ENCODE measurements around the gene C4orf50. TPM values are rescaled to one million over a fixed set of nuclear protein-coding genes. Genes with fewer than 3 reads are reported as not detected.
A peak's percentile ranks its signal among the peaks of the same experiment; 100 is the strongest.

The C4orf50 gene
- total RNA-seq, 3 donors from 2014 or later: 0.03 to 0.11 (median 0.08) TPM

- DNase-seq (no peak), ATAC-seq (no peak)
- no peaks in the 10 kb centered on the region for H3K9me3 Mint-ChIP-seq
- peaks cover 46% of the 10 kb centered on the region for H3K27me3 Mint-ChIP-seq (ENCODE audit: low read depth)
- H3K4me3 Mint-ChIP-seq: no peak overlapping the region
- H3K36me3 Mint-ChIP-seq (ENCODE audit: insufficient read depth): no peaks in the 10 kb centered on the region
- H3K4me1 Mint-ChIP-seq (ENCODE audit: low read depth): no peaks in the 10 kb centered on the region
Measured at GRCh38 chr4:5882947-5883346, 135.3 kb downstream of the C4orf50 start.

GRCh38 chr4:5881340-5881739 lies 136.9 kb downstream of the C4orf50 start:
- H3K4me3 Mint-ChIP-seq: no peak overlapping the region
- DNase-seq (no peak), ATAC-seq (no peak)
- no peaks in the 10 kb centered on the region for H3K9me3 Mint-ChIP-seq
- no peaks in the 10 kb centered on the region for H3K4me1 Mint-ChIP-seq (ENCODE audit: low read depth)
- peaks cover 34% of the 10 kb centered on the region for H3K27me3 Mint-ChIP-seq (ENCODE audit: low read depth)
- H3K36me3 Mint-ChIP-seq (ENCODE audit: insufficient read depth): no peaks in the 10 kb centered on the region

- DNase-seq: no peak
- Mint-ChIP-seq H3K4me3 (no peak overlapping the region), H3K9me3 (no peaks in the 10 kb centered on the region), H3K36me3 (ENCODE audit: insufficient read depth) (no peaks in the 10 kb centered on the region), H3K4me1 (ENCODE audit: low read depth) (no peaks in the 10 kb centered on the region), H3K27me3 (ENCODE audit: low read depth) (peaks cover 23% of the 10 kb centered on the region)
- ATAC-seq: no peak
Measured at GRCh38 chr4:5878359-5878758, 139.9 kb downstream of the C4orf50 start.

GRCh38 chr4:5877392-5877791 lies 140.8 kb downstream of the C4orf50 start:
- H3K4me1 Mint-ChIP-seq (ENCODE audit: low read depth): no peaks in the 10 kb centered on the region
- no peaks in the 10 kb centered on the region for H3K36me3 Mint-ChIP-seq (ENCODE audit: insufficient read depth)
- ATAC-seq (no peak), DNase-seq (no peak)
- peaks cover 18% of the 10 kb centered on the region for H3K27me3 Mint-ChIP-seq (ENCODE audit: low read depth)
- H3K4me3 Mint-ChIP-seq: no peak overlapping the region
- no peaks in the 10 kb centered on the region for H3K9me3 Mint-ChIP-seq

GRCh38 chr4:5874811-5875449 lies 143.3 kb downstream of the C4orf50 start:
- ATAC-seq (no peak), DNase-seq (no peak)
- Mint-ChIP-seq H3K4me1 (ENCODE audit: low read depth) (no peaks in the 10 kb centered on the region), H3K27me3 (ENCODE audit: low read depth) (peaks cover 15% of the 10 kb centered on the region), H3K36me3 (ENCODE audit: insufficient read depth) (no peaks in the 10 kb centered on the region), H3K9me3 (no peaks in the 10 kb centered on the region), H3K4me3 (no peak overlapping the region)

GRCh38 chr4:5870701-5871100 lies 147.5 kb downstream of the C4orf50 start:
- H3K27me3 Mint-ChIP-seq (ENCODE audit: low read depth): peaks cover 7% of the 10 kb centered on the region
- ATAC-seq (no peak), DNase-seq (no peak)
- no peak overlapping the region for H3K4me3 Mint-ChIP-seq
- peaks cover 13% of the 10 kb centered on the region for H3K4me1 Mint-ChIP-seq (ENCODE audit: low read depth)
- no peaks in the 10 kb centered on the region for H3K9me3 Mint-ChIP-seq
- no peaks in the 10 kb centered on the region for H3K36me3 Mint-ChIP-seq (ENCODE audit: insufficient read depth)

- Mint-ChIP-seq H3K4me1 (ENCODE audit: low read depth) (peaks cover 13% of the 10 kb centered on the region), H3K36me3 (ENCODE audit: insufficient read depth) (no peaks in the 10 kb centered on the region), H3K4me3 (no peak overlapping the region), H3K9me3 (no peaks in the 10 kb centered on the region), H3K27me3 (ENCODE audit: low read depth) (peaks cover 7% of the 10 kb centered on the region)
- DNase-seq (no peak), ATAC-seq (no peak)
Measured at GRCh38 chr4:5869966-5870619, 148.1 kb downstream of the C4orf50 start.

- ATAC-seq: no peak
- Mint-ChIP-seq H3K27me3 (ENCODE audit: low read depth) (peaks cover 5% of the 10 kb centered on the region), H3K4me3 (no peak overlapping the region), H3K36me3 (ENCODE audit: insufficient read depth) (no peaks in the 10 kb centered on the region), H3K4me1 (ENCODE audit: low read depth) (peaks cover 15% of the 10 kb centered on the region), H3K9me3 (no peaks in the 10 kb centered on the region)
- no peak for DNase-seq
Measured at GRCh38 chr4:5867866-5868265, 150.4 kb downstream of the C4orf50 start.

GRCh38 chr4:5866841-5867813 lies 151.1 kb downstream of the C4orf50 start:
- Mint-ChIP-seq H3K36me3 (ENCODE audit: insufficient read depth) (no peaks in the 10 kb centered on the region), H3K4me1 (ENCODE audit: low read depth) (peaks cover 15% of the 10 kb centered on the region), H3K27me3 (ENCODE audit: low read depth) (peaks cover 7% of the 10 kb centered on the region), H3K9me3 (no peaks in the 10 kb centered on the region), H3K4me3 (no peak overlapping the region)
- no peak for ATAC-seq
- no peak for DNase-seq

GRCh38 chr4:5865896-5866599 lies 152.2 kb downstream of the C4orf50 start:
- ATAC-seq (no peak), DNase-seq (no peak)
- Mint-ChIP-seq H3K27me3 (ENCODE audit: low read depth) (peaks cover 9% of the 10 kb centered on the region), H3K9me3 (no peaks in the 10 kb centered on the region), H3K36me3 (ENCODE audit: insufficient read depth) (no peaks in the 10 kb centered on the region), H3K4me3 (no peak overlapping the region), H3K4me1 (ENCODE audit: low read depth) (peaks cover 15% of the 10 kb centered on the region)

GRCh38 chr4:5863461-5864113 lies 154.6 kb downstream of the C4orf50 start:
- H3K4me3 Mint-ChIP-seq: no peak overlapping the region

GRCh38 chr4:5858020-5858769 lies 160.0 kb downstream of the C4orf50 start:
- H3K9me3 Mint-ChIP-seq: no peaks in the 10 kb centered on the region

More at GRCh38 chr4:5863461-5864113, 154.6 kb downstream of the C4orf50 start:
- Mint-ChIP-seq H3K27me3 (ENCODE audit: low read depth) (peaks cover 7% of the 10 kb centered on the region), H3K4me1 (ENCODE audit: low read depth) (peaks cover 15% of the 10 kb centered on the region), H3K36me3 (ENCODE audit: insufficient read depth) (no peaks in the 10 kb centered on the region), H3K9me3 (no peaks in the 10 kb centered on the region)
- DNase-seq: no peak
- ATAC-seq: peak; percentile 91 to 92

GRCh38 chr4:5857199-5857598 lies 161.0 kb downstream of the C4orf50 start:
- H3K4me1 Mint-ChIP-seq (ENCODE audit: low read depth): no peaks in the 10 kb centered on the region
- no peaks in the 10 kb centered on the region for H3K36me3 Mint-ChIP-seq (ENCODE audit: insufficient read depth)
- H3K4me3 Mint-ChIP-seq: no peak overlapping the region
- ATAC-seq (no peak), DNase-seq (no peak)
- H3K27me3 Mint-ChIP-seq (ENCODE audit: low read depth): peaks cover 5% of the 10 kb centered on the region
- no peaks in the 10 kb centered on the region for H3K9me3 Mint-ChIP-seq

More at GRCh38 chr4:5858020-5858769, 160.0 kb downstream of the C4orf50 start:
- H3K4me3 Mint-ChIP-seq: no peak overlapping the region
- DNase-seq (no peak), ATAC-seq (no peak)
- no peaks in the 10 kb centered on the region for H3K36me3 Mint-ChIP-seq (ENCODE audit: insufficient read depth)
- H3K4me1 Mint-ChIP-seq (ENCODE audit: low read depth): no peaks in the 10 kb centered on the region
- H3K27me3 Mint-ChIP-seq (ENCODE audit: low read depth): peaks cover 6% of the 10 kb centered on the region

Measured in activated T-cell treated with anti-CD3 and anti-CD28 coated beads, Interleukin-2, amount 50 U/mL, for 4 hours (primary cell).